HG02623 (cell line): ENCODE data around the gene INSRR.

Experiments
- ATAC-seq: cut with Tn5 transposase; IDR thresholded peaks from one replicate; pipeline ENCODE4 v1.9.1; 2021; ENCODE audit warnings: moderate library complexity; ENCODE audit not compliant: unreplicated experiment

The INSRR gene

GRCh38 chr1:156894711-156895454, 36.0 kb upstream of the INSRR start:
- no peak for ATAC-seq

- no peak for ATAC-seq
These were observed 35.1 kb upstream of the INSRR start for GRCh38 chr1:156894001-156894400.

GRCh38 chr1:156893048-156893953, 34.4 kb upstream of the INSRR start, which contains the start of gene PEAR1:
TSS of gene PEAR1 (plus strand) at chr1:156893718. CDS start at chr1:156903927, 10,209 bp downstream.
- no peak for ATAC-seq

GRCh38 chr1:156892190-156893047, 33.5 kb upstream of the INSRR start:
- ATAC-seq: no peak

GRCh38 chr1:156889802-156890580, 31.1 kb upstream of the INSRR start:
- no peak for ATAC-seq

GRCh38 chr1:156887734-156888133, 28.8 kb upstream of the INSRR start:
- no peak for ATAC-seq

GRCh38 chr1:156887317-156887716, 28.4 kb upstream of the INSRR start:
- ATAC-seq: no peak

GRCh38 chr1:156886583-156887281, 27.8 kb upstream of the INSRR start:
- no peak for ATAC-seq

- ATAC-seq: no peak
These were observed 27.0 kb upstream of the INSRR start for GRCh38 chr1:156885880-156886355.

GRCh38 chr1:156885314-156885713, 26.4 kb upstream of the INSRR start:
- no peak for ATAC-seq

GRCh38 chr1:156884560-156885184, 25.8 kb upstream of the INSRR start:
- ATAC-seq: no peak

GRCh38 chr1:156883919-156884318, 25.0 kb upstream of the INSRR start:
- no peak for ATAC-seq

- ATAC-seq: no peak
These were observed 23.6 kb upstream of the INSRR start for GRCh38 chr1:156882543-156882942.

GRCh38 chr1:156881663-156882062, 22.7 kb upstream of the INSRR start:
- ATAC-seq: no peak

- no peak for ATAC-seq
These were observed 22.2 kb upstream of the INSRR start for GRCh38 chr1:156881101-156881500.

GRCh38 chr1:156880473-156880872, 21.6 kb upstream of the INSRR start:
- ATAC-seq: no peak

GRCh38 chr1:156879876-156880275, 21.0 kb upstream of the INSRR start:
- no peak for ATAC-seq

GRCh38 chr1:156877433-156878170, 18.7 kb upstream of the INSRR start:
- ATAC-seq: no peak
